Transverse colon (tissue), 4 donors: ENCODE results near the gene TAOK3. TPM values are rescaled to one million over a fixed set of nuclear protein-coding genes. Genes with fewer than 3 reads are reported as not detected.
A peak's percentile ranks its signal among the peaks of the same experiment; 100 is the strongest.

ENCODE experiments used
- DNase-seq: peaks from one replicate; pipeline ENCODE4 v3.0.0-alpha.2; 2019
- H3K27ac ChIP-seq, 4 donors: fragments of 200-600 bp; sonication (generic); 2 replicates each; pipeline ENCODE4 v1.5.1; 2016 to 2018; ENCODE audit warnings: inconsistent platforms in 4 of 4
- H3K27me3 ChIP-seq: fragments of 200-600 bp; sonication (generic); 2 replicates; pipeline ENCODE4 v1.5.1; 2017; ENCODE audit warnings: inconsistent platforms
- H3K36me3 ChIP-seq, 4 donors: fragments of 200-600 bp; sonication (generic); 2 replicates each; pipeline ENCODE4 v1.5.1; 2017 to 2019; ENCODE audit warnings: inconsistent platforms in 4 of 4
- H3K4me1 ChIP-seq, 4 donors: fragments of 200-600 bp; sonication (generic); 2 replicates each; pipeline ENCODE4 v1.5.1; 2017 to 2020; ENCODE audit warnings: inconsistent platforms in 4 of 4
- H3K4me3 ChIP-seq, 4 donors: fragments of 200-600 bp; sonication (generic); 1 replicate in 1 of 4; 2 replicates in 3 of 4; pipeline versions ENCODE4 v1.5.1 to v1.6.1; 2017 to 2019; ENCODE audit warnings: inconsistent platforms in 4 of 4
- H3K9me3 ChIP-seq, 2 donors: fragments of 200-600 bp; sonication (generic); 2 replicates each; pipeline ENCODE4 v1.5.1; 2017 to 2019; ENCODE audit warnings: inconsistent platforms in 2 of 2
- CTCF ChIP-seq, 5 experiments: fragments of 200-600 bp in 3 of 5; fragments of 450-650 bp in 2 of 5; sonication (generic) in 3 of 5; IDR thresholded peaks; 1 replicate in 2 of 5; 2 replicates in 3 of 5; pipeline ENCODE4 v1.5.1; 2016 to 2017; ENCODE audit warnings: antibody characterized with exemption in 5 of 5, inconsistent platforms in 3 of 5, mild to moderate bottlenecking in 2 of 5, moderate library complexity in 1 of 5
- EP300 ChIP-seq: sonication (generic); formaldehyde crosslinking; IDR thresholded peaks from one replicate; pipeline ENCODE4 v1.6.1; 2017; ENCODE audit warnings: antibody characterized with exemption, low read depth
- POLR2A ChIP-seq: fragments of 450-650 bp; IDR thresholded peaks from one replicate; pipeline ENCODE4 v1.6.1; 2016; ENCODE audit warnings: antibody characterized with exemption, mild to moderate bottlenecking, moderate library complexity
- POLR2AphosphoS5 ChIP-seq, 3 donors: sonication (generic); formaldehyde crosslinking; IDR thresholded peaks; one replicate each; pipeline ENCODE4 v1.6.1; 2016; ENCODE audit warnings: antibody characterized with exemption in 3 of 3
- WGBS, 2 donors: methylation state at CpG; one replicate each; pipeline ENCODE4 v1.1.5; 2018; ENCODE audit warnings: low coverage in 1 of 2; 5-methylcytosine and 5-hydroxymethylcytosine counted together
- in situ Hi-C, 4 donors: fragments of 200-750 bp; cut with MboI; loops; one replicate each; pipeline versions ENCODE4 v1.15.0 to v1.15.1; 2017; ENCODE audit warnings: low sequenced_read_pairs in 3 of 4, low pct_ligation_motif_present in 1 of 4, low pct_unique_long_range_greater_than_20kb in 1 of 4
- intact Hi-C: fragments of 100-400 bp; cut with DNase I; formaldehyde crosslinking; loops from one replicate; pipeline ENCODE4 v1.15.1; 2023; ENCODE audit warnings: low total_unique reads
- total RNA-seq, 4 donors: library from RNA; depleted of rRNA; stranded (reverse); fragments of >200 nt; gene quantifications; one replicate each; pipeline ENCODE4 v1.1.0, GENCODE V29; 2016

Gene TAOK3
- total RNA-seq, 4 donors from 2014 or later, result 40.4 to 93.2 (median 79.2) TPM

DNA sequence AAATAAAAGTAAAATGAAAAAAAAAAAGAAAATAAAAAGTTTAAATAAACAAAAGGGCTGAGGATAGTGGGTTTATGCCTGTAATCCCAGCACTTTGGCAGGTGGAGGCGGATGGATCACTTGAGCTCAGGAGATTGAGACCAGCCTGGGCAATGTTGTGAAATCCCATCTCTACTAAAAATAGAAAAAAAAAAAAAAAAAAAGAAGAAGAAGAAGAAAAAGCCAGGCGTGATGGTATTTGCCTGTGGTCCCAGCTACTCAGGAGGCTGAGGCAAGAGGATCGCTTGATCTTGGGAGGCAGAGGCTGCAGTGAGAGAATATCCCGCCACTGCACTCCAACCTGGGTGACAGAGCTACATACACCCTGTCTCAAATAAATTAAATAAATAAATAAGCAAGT is 3.9 kb downstream of the TAOK3 start:
- Histone ChIP-seq H3K9me3 (no peaks in the 10 kb centered on the region), H3K4me1 (peaks cover 11 to 23% (median 13%) of the 10 kb centered on the region in 4 donors), H3K4me3 (no peak overlapping the region), H3K36me3 (no peaks in the 10 kb centered on the region), H3K27ac (no peak overlapping the region), H3K27me3 (no peaks in the 10 kb centered on the region)
- TF ChIP-seq CTCF (IDR thresholded peaks at IDR 0.05) (no peak), POLR2AphosphoS5 (IDR thresholded peaks at IDR 0.05) (no peak), EP300 (no peak), POLR2A (no peak)
- 84 to 95% methylated on average over 3 to 4 of the region's 4 CpGs for WGBS, 2 donors
- no peak for DNase-seq
- in situ Hi-C loops, result loop anchor here in 1 of 4 donors (25.0 kb wide), 1 partner anchor 182 kb away; no protein-coding TSS in a partner anchor
- intact Hi-C loops, result no loop called here

DNA sequence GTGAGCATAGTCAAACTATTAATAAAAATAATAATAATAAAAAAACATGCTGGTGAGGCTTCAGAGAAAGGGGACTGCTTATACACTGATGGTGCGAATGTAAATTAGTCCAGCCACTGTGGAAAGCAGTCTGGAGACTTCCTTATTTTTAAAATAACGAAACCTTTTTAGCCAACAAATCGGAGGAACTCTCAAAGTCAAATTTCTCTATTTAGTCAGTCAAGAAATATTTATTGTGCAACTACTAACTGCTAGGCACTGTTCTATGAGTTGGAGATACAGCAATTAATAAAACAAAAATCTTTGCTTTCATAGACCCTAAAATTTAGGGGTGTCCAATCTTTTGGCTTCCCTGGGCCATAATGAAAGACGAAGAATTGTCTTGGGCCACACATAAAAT is 10.8 kb downstream of the TAOK3 start:
- Histone ChIP-seq H3K4me3 (no peak overlapping the region), H3K27me3 (no peaks in the 10 kb centered on the region), H3K27ac (no peak overlapping the region), H3K36me3 (no peaks in the 10 kb centered on the region), H3K9me3 (no peaks in the 10 kb centered on the region), H3K4me1 (peaks cover 14 to 24% (median 19%) of the 10 kb centered on the region in 4 donors)
- TF ChIP-seq CTCF (IDR thresholded peaks at IDR 0.05) (no peak), POLR2AphosphoS5 (IDR thresholded peaks at IDR 0.05) (no peak), EP300 (no peak), POLR2A (no peak)
- no peak for DNase-seq
- intact Hi-C loops (no loop called here), in situ Hi-C loops (loop anchor here in 1 of 4 donors (25.0 kb wide), 1 partner anchor 175 kb away; no protein-coding TSS in a partner anchor)
- WGBS, 2 donors, result 82 to 91% methylated on average over 4 of the region's 4 CpGs

GRCh38 chr12:118361092-118361404 is 11.7 kb downstream of the TAOK3 start:
- H3K4me1 ChIP-seq, result peaks cover 19 to 32% (median 26%) of the 10 kb centered on the region in 4 donors
- no peak overlapping the region for H3K4me3 ChIP-seq
- in situ Hi-C loops (loop anchor here in 1 of 4 donors (25.0 kb wide), 1 partner anchor 174 kb away; no protein-coding TSS in a partner anchor), intact Hi-C loops (no loop called here)
- no peaks in the 10 kb centered on the region for H3K27me3 ChIP-seq
- H3K36me3 ChIP-seq, result no peaks in the 10 kb centered on the region
- H3K27ac ChIP-seq, result no peak overlapping the region
- TF ChIP-seq CTCF (IDR thresholded peaks at IDR 0.05) (no peak), POLR2A (no peak), EP300 (no peak), POLR2AphosphoS5 (IDR thresholded peaks at IDR 0.05) (no peak)
- WGBS, 2 donors, result 90 to 100% methylated on average over 5 of the region's 5 CpGs
- no peak for DNase-seq
- H3K9me3 ChIP-seq, result no peaks in the 10 kb centered on the region

- DNase-seq, result peak; percentile 38
- Histone ChIP-seq H3K36me3 (no peaks in the 10 kb centered on the region), H3K4me3 (peak overlapping the region in 2 of 4 donors; percentile 14 to 43), H3K4me1 (peaks cover 19 to 39% (median 29%) of the 10 kb centered on the region in 4 donors), H3K27ac (peak overlapping the region; percentile 71 to 81 (median 76)), H3K9me3 (no peaks in the 10 kb centered on the region), H3K27me3 (no peaks in the 10 kb centered on the region)
- TF ChIP-seq POLR2AphosphoS5 (IDR thresholded peaks at IDR 0.05) (no peak), EP300 (no peak), CTCF (IDR thresholded peaks at IDR 0.05) (no peak), POLR2A (no peak)
- intact Hi-C loops, result no loop called here
- in situ Hi-C loops, result loop anchor here in 1 of 4 donors (25.0 kb wide), 1 partner anchor 172 kb away; no protein-coding TSS in a partner anchor
- 45 to 49% methylated on average over 4 of the region's 4 CpGs for WGBS, 2 donors
Observed at GRCh38 chr12:118359541-118359915, 13.2 kb downstream of the TAOK3 start.
